BE2C (cell line): ENCODE results near the gene S100A8.

Experiments
- DNase-seq: peaks from one replicate; pipeline ENCODE4 v3.0.0-alpha.2; 2020
- H3K27me3 ChIP-seq: fragments of 250-450 bp; sonication (Bioruptor Pico); 2 replicates; pipeline ENCODE4 v1.5.1; 2020; ENCODE audit warnings: mild to moderate bottlenecking
- H3K36me3 ChIP-seq: fragments of 250-450 bp; sonication (Bioruptor Pico); 2 replicates; pipeline ENCODE4 v1.5.1; 2020; ENCODE audit warnings: mild to moderate bottlenecking
- H3K4me1 ChIP-seq: fragments of 250-450 bp; sonication (Bioruptor Pico); 2 replicates; pipeline ENCODE4 v1.5.1; 2020
- H3K4me3 ChIP-seq: 2 replicates; pipeline ENCODE4 v1.5.1; 2011; ENCODE audit warnings: low read depth, low read length
- H3K9me3 ChIP-seq: fragments of 250-450 bp; sonication (Bioruptor Pico); 2 replicates; pipeline ENCODE4 v1.5.1; 2020
- CTCF ChIP-seq: IDR thresholded peaks from 2 replicates; pipeline ENCODE4 v1.5.1; 2012; ENCODE audit warnings: mild to moderate bottlenecking, low read depth, low read length

Gene S100A8

GRCh38 chr1:153387785-153388184, 3.1 kb downstream of the S100A8 start:
- Histone ChIP-seq H3K4me3 (no peak overlapping the region), H3K4me1 (no peaks in the 10 kb centered on the region), H3K27me3 (peaks cover 8% of the 10 kb centered on the region), H3K9me3 (no peaks in the 10 kb centered on the region), H3K36me3 (no peaks in the 10 kb centered on the region)
- no peak for TF ChIP-seq CTCF
- no peak for DNase-seq

- DNase-seq: no peak
- H3K4me3 ChIP-seq: no peak overlapping the region
- H3K36me3 ChIP-seq: no peaks in the 10 kb centered on the region
- H3K27me3 ChIP-seq: peaks cover 8% of the 10 kb centered on the region
- no peaks in the 10 kb centered on the region for H3K4me1 ChIP-seq
- H3K9me3 ChIP-seq: no peaks in the 10 kb centered on the region; the same call in 1 of the 2 replicates
- TF ChIP-seq CTCF: no peak
Measured at GRCh38 chr1:153387001-153387400, 3.9 kb downstream of the S100A8 start.

GRCh38 chr1:153386500-153386901, 4.4 kb downstream of the S100A8 start:
- H3K9me3 ChIP-seq: no peaks in the 10 kb centered on the region; the same call in 1 of the 2 replicates
- no peaks in the 10 kb centered on the region for H3K4me1 ChIP-seq
- peaks cover 11% of the 10 kb centered on the region for H3K27me3 ChIP-seq
- no peaks in the 10 kb centered on the region for H3K36me3 ChIP-seq
- DNase-seq: no peak
- no peak for TF ChIP-seq CTCF
- H3K4me3 ChIP-seq: no peak overlapping the region

GRCh38 chr1:153384958-153385580, 5.8 kb downstream of the S100A8 start:
- peaks cover 8% of the 10 kb centered on the region for H3K27me3 ChIP-seq

GRCh38 chr1:153380711-153381110, 10.2 kb downstream of the S100A8 start:
- no peak for TF ChIP-seq CTCF
- Histone ChIP-seq H3K4me3 (no peak overlapping the region), H3K36me3 (no peaks in the 10 kb centered on the region), H3K4me1 (no peaks in the 10 kb centered on the region), H3K9me3 (no peaks in the 10 kb centered on the region; the same call in 1 of the 2 replicates), H3K27me3 (peaks cover 27% of the 10 kb centered on the region)
- DNase-seq: no peak

More at GRCh38 chr1:153384958-153385580, 5.8 kb downstream of the S100A8 start:
- no peak for TF ChIP-seq CTCF
- Histone ChIP-seq H3K4me3 (no peak overlapping the region), H3K36me3 (no peaks in the 10 kb centered on the region), H3K4me1 (no peaks in the 10 kb centered on the region), H3K9me3 (no peaks in the 10 kb centered on the region; the same call in 1 of the 2 replicates)
- DNase-seq: no peak

GRCh38 chr1:153379591-153379990, 11.3 kb downstream of the S100A8 start:
- Histone ChIP-seq H3K27me3 (peaks cover 27% of the 10 kb centered on the region), H3K4me1 (no peaks in the 10 kb centered on the region), H3K4me3 (no peak overlapping the region), H3K9me3 (no peaks in the 10 kb centered on the region; the same call in 1 of the 2 replicates), H3K36me3 (no peaks in the 10 kb centered on the region)
- TF ChIP-seq CTCF: no peak
- no peak for DNase-seq
